GM13977 (cell line): ENCODE data around the gene NID1.

Source experiments
- DNase-seq: peaks from one replicate; pipeline ENCODE4 v3.0.0; 2012; ENCODE audit warnings: low spot score
- CTCF ChIP-seq: IDR thresholded peaks from 2 replicates; pipeline ENCODE4 v1.5.1; 2012; ENCODE audit warnings: mild to moderate bottlenecking, control low read depth; ENCODE audit not compliant: insufficient read depth; ENCODE audit errors: extremely low read depth, missing control alignments
- in situ Hi-C: fragments of 300-500 bp; cut with MboI; formaldehyde crosslinking; loops from one replicate; pipeline ENCODE4 v1.12.0; 2022; ENCODE audit warnings: low sequenced_read_pairs, low pct_unique_long_range_greater_than_20kb, mixed read lengths, inconsistent platforms; ENCODE audit not compliant: unreplicated experiment

The NID1 gene

GRCh38 chr1:235990330-235990795, 74.5 kb downstream of the NID1 start:
- no peak for TF ChIP-seq CTCF
- in situ Hi-C loops = no loop called here
- DNase-seq = no peak

- TF ChIP-seq CTCF = no peak
- DNase-seq = no peak
- in situ Hi-C loops = no loop called here
These were observed 75.8 kb downstream of the NID1 start for GRCh38 chr1:235989105-235989504.

- in situ Hi-C loops = no loop called here
- TF ChIP-seq CTCF = no peak
These were observed 78.0 kb downstream of the NID1 start for GRCh38 chr1:235986869-235987268.

GRCh38 chr1:235984041-235984825, 80.7 kb downstream of the NID1 start:
- TF ChIP-seq CTCF = no peak
- in situ Hi-C loops = no loop called here
- DNase-seq = no peak

More at GRCh38 chr1:235986869-235987268, 78.0 kb downstream of the NID1 start:
- no peak for DNase-seq

GRCh38 chr1:235980976-235981375, 83.9 kb downstream of the NID1 start:
- no peak for DNase-seq
- in situ Hi-C loops = no loop called here
- TF ChIP-seq CTCF = no peak

- no peak for TF ChIP-seq CTCF
These were observed 85.1 kb downstream of the NID1 start for GRCh38 chr1:235979716-235980333.

More at GRCh38 chr1:235979716-235980333, 85.1 kb downstream of the NID1 start:
- no peak for DNase-seq
- in situ Hi-C loops = no loop called here
